ENCODE results near the gene TRAPPC2.

- no peak for TF ChIP-seq CTCF (conservative IDR thresholded peaks at IDR 0.05; ENCODE audit: low read length)
- TF ChIP-seq EZH2phosphoT487 (IDR thresholded peaks at IDR 0.05; ENCODE audit: borderline replicate concordance, low read depth, low read length): no peak
Measured at GRCh38 chrX:13703589-13703988, 30.8 kb downstream of the TRAPPC2 start.
